Vagina (tissue), 2 donors: ENCODE data around the gene TKTL1.

Experiments
- CTCF ChIP-seq, 3 experiments: fragments of 450-650 bp in 2 of 3; fragments of 200-600 bp in 1 of 3; sonication (generic) in 1 of 3; IDR thresholded peaks; one replicate each; pipeline ENCODE4 v1.5.1; 2017 to 2019; ENCODE audit warnings: antibody characterized with exemption in 3 of 3, mild to moderate bottlenecking in 2 of 3, moderate library complexity in 2 of 3
- POLR2A ChIP-seq, 2 donors: fragments of 450-650 bp; IDR thresholded peaks; one replicate each; pipeline ENCODE4 v1.6.1; 2017; ENCODE audit warnings: antibody characterized with exemption in 2 of 2, mild to moderate bottlenecking in 2 of 2, moderate library complexity in 2 of 2

- TF ChIP-seq CTCF (IDR thresholded peaks at IDR 0.05) (no peak), POLR2A (IDR thresholded peaks at IDR 0.05) (no peak)
Observed at GRCh38 chrX:154304846-154305245, 9.3 kb downstream of the TKTL1 start.
